Loucy (cell line): Measurements from ENCODE around the gene GAB1.

Source experiments
- CTCF ChIP-seq: fragments of 200-600 bp; sonication (generic); conservative IDR thresholded peaks from 2 replicates; pipeline ENCODE4 v1.5.1; 2014; ENCODE audit warnings: mild to moderate bottlenecking, antibody characterized with exemption, low read length
- EZH2phosphoT487 ChIP-seq: fragments of 200-600 bp; IDR thresholded peaks from 2 replicates; pipeline ENCODE4 v1.6.1; 2018; ENCODE audit warnings: antibody characterized with exemption, mild to moderate bottlenecking, moderate library complexity, borderline replicate concordance

- TF ChIP-seq CTCF: no peak
- TF ChIP-seq EZH2phosphoT487: no peak
Measured at GRCh38 chr4:143363332-143363731, 26.7 kb downstream of the GAB1 start.
